HepG2 (cell line): ENCODE results near the gene USP30. TPM values are rescaled to one million over a fixed set of nuclear protein-coding genes. Genes with fewer than 3 reads are reported as not detected.

ENCODE experiments used
- AKAP8 ChIP-seq: sonication (generic); formaldehyde crosslinking; IDR thresholded peaks from 2 replicates; pipeline ENCODE4 v1.5.1; 2020; ENCODE audit warnings: mild to moderate bottlenecking, missing genetic modification reagents
- CCAR2 ChIP-seq: fragments of 200-400 bp; formaldehyde crosslinking; optimal IDR thresholded peaks from 2 replicates; pipeline ENCODE3; 2018; ENCODE audit warnings: low read depth, mild to moderate bottlenecking, low read length, moderate library complexity
- ELF3 ChIP-seq: IDR thresholded peaks from 2 replicates; pipeline ENCODE4 v1.6.1; 2016; ENCODE audit warnings: missing genetic modification reagents, missing compliant biosample characterization
- FOSL2 ChIP-seq: sonication (generic); formaldehyde crosslinking; IDR thresholded peaks from 2 replicates; pipeline ENCODE4 v1.4.0; 2020; ENCODE audit warnings: missing genetic modification reagents
- FOXO1 ChIP-seq: sonication (generic); formaldehyde crosslinking; IDR thresholded peaks from 2 replicates; pipeline ENCODE4 v1.4.0; 2020; ENCODE audit warnings: missing genetic modification reagents
- GABPA ChIP-seq, 2 experiments: IDR thresholded peaks; 2 replicates each; pipeline ENCODE4 v1.6.1; 2011 to 2016; ENCODE audit warnings: low read depth in 2 of 2, low read length in 1 of 2, missing biosample characterization in 1 of 2, missing genetic modification characterization in 1 of 2
- GTF3A ChIP-seq: sonication (generic); formaldehyde crosslinking; conservative IDR thresholded peaks from 2 replicates; pipeline ENCODE4 v1.4.0; 2020; ENCODE audit warnings: mild to moderate bottlenecking, missing genetic modification reagents
- NBN ChIP-seq: fragments of 450-650 bp; conservative IDR thresholded peaks from 2 replicates; pipeline ENCODE4 v1.6.1; 2017
- PHF21A ChIP-seq: sonication (generic); formaldehyde crosslinking; IDR thresholded peaks from 2 replicates; pipeline ENCODE4 v1.5.0; 2020; ENCODE audit warnings: mild to moderate bottlenecking, missing genetic modification reagents
- RARA ChIP-seq: IDR thresholded peaks from 2 replicates; pipeline ENCODE4 v1.6.1; 2016; ENCODE audit warnings: missing genetic modification reagents, missing compliant biosample characterization
- YEATS2 ChIP-seq: sonication (generic); formaldehyde crosslinking; IDR thresholded peaks from 2 replicates; pipeline ENCODE4 v1.4.0; 2020; ENCODE audit warnings: missing genetic modification reagents, borderline replicate concordance
- ZNF121 ChIP-seq: sonication (generic); formaldehyde crosslinking; IDR thresholded peaks from 2 replicates; pipeline ENCODE4 v1.5.0; 2020; ENCODE audit warnings: mild to moderate bottlenecking, missing genetic modification reagents
- ZNF138 ChIP-seq: sonication (generic); formaldehyde crosslinking; IDR thresholded peaks from 2 replicates; pipeline ENCODE4 v1.5.0; 2020; ENCODE audit warnings: mild to moderate bottlenecking, low read depth, missing genetic modification reagents
- ZNF431 ChIP-seq: sonication (generic); formaldehyde crosslinking; IDR thresholded peaks from 2 replicates; pipeline ENCODE4 v1.9.0; 2022; ENCODE audit warnings: missing genetic modification reagents, low read depth, mild to moderate bottlenecking, borderline replicate concordance
- ZNF510 ChIP-seq: sonication (generic); formaldehyde crosslinking; IDR thresholded peaks from 2 replicates; pipeline ENCODE4 v1.4.0; 2020; ENCODE audit warnings: low read depth, mild to moderate bottlenecking, missing genetic modification reagents
- ZNF557 ChIP-seq: sonication (generic); formaldehyde crosslinking; IDR thresholded peaks from 2 replicates; pipeline ENCODE4 v1.4.0; 2020; ENCODE audit warnings: missing genetic modification reagents
- ZNF644 ChIP-seq: IDR thresholded peaks from 2 replicates; pipeline ENCODE4 v1.6.1; 2016; ENCODE audit warnings: low read depth
- ZNF703 ChIP-seq: sonication (generic); formaldehyde crosslinking; IDR thresholded peaks from 2 replicates; pipeline ENCODE4 v1.5.1; 2020; ENCODE audit warnings: missing genetic modification reagents, mild to moderate bottlenecking, moderate library complexity, borderline replicate concordance
- ZNF761 ChIP-seq: sonication (generic); formaldehyde crosslinking; conservative IDR thresholded peaks from 2 replicates; pipeline ENCODE4 v1.4.0; 2020; ENCODE audit warnings: mild to moderate bottlenecking, missing genetic modification reagents
- polyA plus RNA-seq, 8 experiments: library from polyadenylated mRNA; depleted of rRNA in 3 of 8; stranded (reverse) in 7 of 8; unstranded in 1 of 8; fragments of >200 nt; fragmentation: Illumina TruSeq in 4 of 8; extraction: Trizol in 4 of 8; gene quantifications; 2 replicates each; pipeline versions ENCODE4 v1.2.1 to v1.2.3, GENCODE V29; 2011 to 2016; ENCODE audit warnings: low read depth in 4 of 8, missing spikeins in 1 of 8, mixed read lengths in 1 of 8; ENCODE audit not compliant: insufficient read depth in 1 of 8
- total RNA-seq, 5 experiments: library from RNA; depleted of rRNA; stranded (reverse); fragments of >200 nt; fragmentation: Illumina TruSeq; extraction: Trizol; gene quantifications; 2 replicates each; pipeline ENCODE4 v1.2.3, GENCODE V29; 2016; ENCODE audit warnings: low read depth in 1 of 5
- TF ChIP-seq, protein P1 (sequence below): sonication (generic); formaldehyde crosslinking; IDR thresholded peaks from 2 replicates; pipeline ENCODE4 v1.4.0; 2020; ENCODE audit warnings: mild to moderate bottlenecking, missing genetic modification reagents
- TF ChIP-seq, protein P2 (sequence below): sonication (generic); formaldehyde crosslinking; IDR thresholded peaks from 2 replicates; pipeline ENCODE4 v1.4.0; 2020; ENCODE audit warnings: missing genetic modification reagents, mild to moderate bottlenecking, borderline replicate concordance
- TF ChIP-seq, protein P3 (sequence below): sonication (generic); formaldehyde crosslinking; IDR thresholded peaks from 2 replicates; pipeline ENCODE4 v1.4.0; 2020; ENCODE audit warnings: low read depth, missing genetic modification reagents
- TF ChIP-seq, protein P4 (sequence below): IDR thresholded peaks from 2 replicates; pipeline ENCODE4 v1.6.1; 2016; ENCODE audit warnings: control low read depth

Gene USP30
- total and polyA plus RNA-seq, 2 of the 13 experiments (the other 11 are each of a cell fraction or from before 2014, with no cell fraction given), result 11.2 to 20.8 TPM

DNA sequence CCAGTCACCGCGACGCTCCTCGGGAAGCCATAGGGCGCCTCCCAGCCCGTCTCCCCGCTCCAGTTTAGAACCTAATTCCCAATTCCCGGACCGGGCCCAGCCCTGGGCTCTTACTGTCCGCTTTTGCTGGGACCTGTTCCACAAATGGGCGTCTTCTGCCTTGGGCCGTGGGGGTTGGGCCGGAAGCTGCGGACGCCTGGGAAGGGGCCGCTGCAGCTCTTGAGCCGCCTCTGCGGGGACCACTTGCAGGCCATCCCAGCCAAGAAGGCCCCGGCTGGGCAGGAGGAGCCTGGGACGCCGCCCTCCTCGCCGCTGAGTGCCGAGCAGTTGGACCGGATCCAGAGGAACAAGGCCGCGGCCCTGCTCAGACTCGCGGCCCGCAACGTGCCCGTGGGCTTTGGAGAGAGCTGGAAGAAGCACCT lies 45.8 kb downstream of the USP30 start (continued):
- TF ChIP-seq ZNF510, result peak; percentile 48; the same call in 1 of the 2 replicates
- peak; percentile 50; the same call in 1 of the 2 replicates for TF ChIP-seq PHF21A
- TF ChIP-seq, protein P1, sequence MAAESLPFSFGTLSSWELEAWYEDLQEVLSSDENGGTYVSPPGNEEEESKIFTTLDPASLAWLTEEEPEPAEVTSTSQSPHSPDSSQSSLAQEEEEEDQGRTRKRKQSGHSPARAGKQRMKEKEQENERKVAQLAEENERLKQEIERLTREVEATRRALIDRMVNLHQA (CRISPR knock-in tag), result no peak
- no peak for TF ChIP-seq ZNF431 (CRISPR knock-in tag)
- TF ChIP-seq, protein P2, sequence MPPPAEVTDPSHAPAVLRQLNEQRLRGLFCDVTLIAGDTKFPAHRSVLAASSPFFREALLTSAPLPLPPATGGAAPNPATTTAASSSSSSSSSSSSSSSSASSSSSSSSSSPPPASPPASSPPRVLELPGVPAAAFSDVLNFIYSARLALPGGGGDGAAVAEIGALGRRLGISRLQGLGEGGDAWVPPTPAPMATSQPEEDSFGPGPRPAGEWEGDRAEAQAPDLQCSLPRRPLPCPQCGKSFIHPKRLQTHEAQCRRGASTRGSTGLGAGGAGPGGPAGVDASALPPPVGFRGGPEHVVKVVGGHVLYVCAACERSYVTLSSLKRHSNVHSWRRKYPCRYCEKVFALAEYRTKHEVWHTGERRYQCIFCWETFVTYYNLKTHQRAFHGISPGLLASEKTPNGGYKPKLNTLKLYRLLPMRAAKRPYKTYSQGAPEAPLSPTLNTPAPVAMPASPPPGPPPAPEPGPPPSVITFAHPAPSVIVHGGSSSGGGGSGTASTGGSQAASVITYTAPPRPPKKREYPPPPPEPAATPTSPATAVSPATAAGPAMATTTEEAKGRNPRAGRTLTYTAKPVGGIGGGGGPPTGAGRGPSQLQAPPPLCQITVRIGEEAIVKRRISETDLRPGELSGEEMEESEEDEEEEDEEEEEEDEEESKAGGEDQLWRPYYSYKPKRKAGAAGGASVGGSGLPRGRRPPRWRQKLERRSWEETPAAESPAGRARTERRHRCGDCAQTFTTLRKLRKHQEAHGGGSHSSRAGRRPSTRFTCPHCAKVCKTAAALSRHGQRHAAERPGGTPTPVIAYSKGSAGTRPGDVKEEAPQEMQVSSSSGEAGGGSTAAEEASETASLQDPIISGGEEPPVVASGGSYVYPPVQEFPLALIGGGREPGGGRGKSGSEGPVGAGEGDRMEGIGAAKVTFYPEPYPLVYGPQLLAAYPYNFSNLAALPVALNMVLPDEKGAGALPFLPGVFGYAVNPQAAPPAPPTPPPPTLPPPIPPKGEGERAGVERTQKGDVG, result no peak
- no peak for TF ChIP-seq CCAR2
- no peak for TF ChIP-seq ZNF703 (CRISPR knock-in tag)
- peak; percentile 8; the same call in 1 of the 2 replicates for TF ChIP-seq ELF3 (CRISPR knock-in tag)
- no peak for TF ChIP-seq FOSL2
- TF ChIP-seq GABPA (IDR thresholded peaks at IDR 0.05; ENCODE audit: low read depth, low read length), result no peak
- peak; percentile 27; the same call in 1 of the 2 replicates for TF ChIP-seq GABPA (CRISPR knock-in tag; IDR thresholded peaks at IDR 0.05; ENCODE audit: low read depth)
- TF ChIP-seq FOXO1, result no peak
- TF ChIP-seq ZNF761 (CRISPR knock-in tag), result no peak
- no peak for TF ChIP-seq ZNF644
- TF ChIP-seq ZNF557, result 0 out of 2 replicates have a peak, but pooled peaks have one; percentile 37
- TF ChIP-seq, protein P3, sequence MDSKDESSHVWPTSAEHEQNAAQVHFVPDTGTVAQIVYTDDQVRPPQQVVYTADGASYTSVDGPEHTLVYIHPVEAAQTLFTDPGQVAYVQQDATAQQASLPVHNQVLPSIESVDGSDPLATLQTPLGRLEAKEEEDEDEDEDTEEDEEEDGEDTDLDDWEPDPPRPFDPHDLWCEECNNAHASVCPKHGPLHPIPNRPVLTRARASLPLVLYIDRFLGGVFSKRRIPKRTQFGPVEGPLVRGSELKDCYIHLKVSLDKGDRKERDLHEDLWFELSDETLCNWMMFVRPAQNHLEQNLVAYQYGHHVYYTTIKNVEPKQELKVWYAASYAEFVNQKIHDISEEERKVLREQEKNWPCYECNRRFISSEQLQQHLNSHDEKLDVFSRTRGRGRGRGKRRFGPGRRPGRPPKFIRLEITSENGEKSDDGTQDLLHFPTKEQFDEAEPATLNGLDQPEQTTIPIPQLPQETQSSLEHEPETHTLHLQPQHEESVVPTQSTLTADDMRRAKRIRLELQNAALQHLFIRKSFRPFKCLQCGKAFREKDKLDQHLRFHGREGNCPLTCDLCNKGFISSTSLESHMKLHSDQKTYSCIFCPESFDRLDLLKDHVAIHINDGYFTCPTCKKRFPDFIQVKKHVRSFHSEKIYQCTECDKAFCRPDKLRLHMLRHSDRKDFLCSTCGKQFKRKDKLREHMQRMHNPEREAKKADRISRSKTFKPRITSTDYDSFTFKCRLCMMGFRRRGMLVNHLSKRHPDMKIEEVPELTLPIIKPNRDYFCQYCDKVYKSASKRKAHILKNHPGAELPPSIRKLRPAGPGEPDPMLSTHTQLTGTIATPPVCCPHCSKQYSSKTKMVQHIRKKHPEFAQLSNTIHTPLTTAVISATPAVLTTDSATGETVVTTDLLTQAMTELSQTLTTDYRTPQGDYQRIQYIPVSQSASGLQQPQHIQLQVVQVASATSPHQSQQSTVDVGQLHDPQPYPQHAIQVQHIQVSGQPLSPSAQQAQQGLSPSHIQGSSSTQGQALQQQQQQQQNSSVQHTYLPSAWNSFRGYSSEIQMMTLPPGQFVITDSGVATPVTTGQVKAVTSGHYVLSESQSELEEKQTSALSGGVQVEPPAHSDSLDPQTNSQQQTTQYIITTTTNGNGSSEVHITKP, result no peak
- TF ChIP-seq NBN, result no peak
- no peak for TF ChIP-seq GTF3A (CRISPR knock-in tag)
- no peak for TF ChIP-seq RARA (CRISPR knock-in tag)
- TF ChIP-seq ZNF138 (CRISPR knock-in tag), result 0 out of 2 replicates have a peak, but pooled peaks have one; percentile 15
- no peak; the same call in 1 of the 2 replicates for TF ChIP-seq YEATS2 (CRISPR knock-in tag)
- TF ChIP-seq, protein P4, sequence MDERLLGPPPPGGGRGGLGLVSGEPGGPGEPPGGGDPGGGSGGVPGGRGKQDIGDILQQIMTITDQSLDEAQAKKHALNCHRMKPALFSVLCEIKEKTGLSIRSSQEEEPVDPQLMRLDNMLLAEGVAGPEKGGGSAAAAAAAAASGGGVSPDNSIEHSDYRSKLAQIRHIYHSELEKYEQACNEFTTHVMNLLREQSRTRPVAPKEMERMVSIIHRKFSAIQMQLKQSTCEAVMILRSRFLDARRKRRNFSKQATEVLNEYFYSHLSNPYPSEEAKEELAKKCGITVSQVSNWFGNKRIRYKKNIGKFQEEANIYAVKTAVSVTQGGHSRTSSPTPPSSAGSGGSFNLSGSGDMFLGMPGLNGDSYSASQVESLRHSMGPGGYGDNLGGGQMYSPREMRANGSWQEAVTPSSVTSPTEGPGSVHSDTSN (CRISPR knock-in tag), result no peak
- TF ChIP-seq ZNF121 (CRISPR knock-in tag), result no peak
- TF ChIP-seq AKAP8 (CRISPR knock-in tag), result no peak
